ENCODE results near the gene COX7C. TPM values are rescaled to one million over a fixed set of nuclear protein-coding genes. Genes with fewer than 3 reads are reported as not detected.
"Not testable (repeated sequence)": the region's sequence is repeated elsewhere in the genome, so short reads cannot be mapped to it uniquely, and the experiment has no call there.

The COX7C gene, protein sequence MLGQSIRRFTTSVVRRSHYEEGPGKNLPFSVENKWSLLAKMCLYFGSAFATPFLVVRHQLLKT
- 442 and 495 TPM in 2 replicates for total RNA-seq (2014; rRNA removed; shearing (Covaris generic))
- polyA plus RNA-seq (2015; cell fraction: cytosol; rRNA removed): 776 and 854 TPM in 2 replicates
- 292 and 295 TPM in 2 replicates for polyA plus RNA-seq (2015; cell fraction: nucleus; rRNA removed)

DNA sequence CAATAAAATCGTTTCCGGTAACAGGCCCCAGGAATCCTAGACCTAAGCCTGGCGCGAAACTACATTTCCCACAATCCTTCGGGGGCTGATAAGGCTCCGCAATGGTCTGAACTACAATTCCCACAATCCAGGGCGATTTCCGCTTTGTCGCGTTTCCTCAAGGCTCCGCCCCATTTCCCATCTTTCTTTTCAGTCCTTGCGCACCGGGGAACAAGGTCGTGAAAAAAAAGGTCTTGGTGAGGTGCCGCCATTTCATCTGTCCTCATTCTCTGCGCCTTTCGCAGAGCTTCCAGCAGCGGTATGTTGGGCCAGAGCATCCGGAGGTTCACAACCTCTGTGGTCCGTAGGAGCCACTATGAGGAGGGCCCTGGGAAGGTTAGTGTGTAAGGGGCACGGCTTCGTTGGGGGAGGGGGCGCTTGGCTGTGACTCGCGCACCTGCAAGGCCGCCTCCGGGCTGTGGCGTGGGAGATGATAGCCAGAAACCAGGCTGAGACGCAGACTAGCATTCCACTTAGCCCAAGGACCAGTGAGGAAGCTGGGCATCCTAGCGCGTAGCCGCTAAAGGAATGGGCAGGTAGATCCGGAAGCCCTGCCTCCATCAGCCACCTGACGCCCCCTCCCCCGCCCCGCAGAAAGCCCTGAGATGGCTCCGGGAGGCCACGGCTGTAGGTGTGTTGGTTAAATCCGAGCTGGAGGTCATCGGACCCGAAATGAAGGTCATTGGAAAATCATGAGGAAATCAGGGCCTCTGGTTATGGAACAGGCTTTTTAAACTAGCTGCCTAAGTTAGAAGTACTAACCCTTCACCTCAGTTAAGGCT lies at the start of gene COX7C:
TSS of gene COX7C (plus strand) at position 186 of the 821 bp plus-strand sequence. CDS start at position 301, 115 bp downstream.
- DNase-seq (ENCODE audit: low read depth): peak; percentile 94

DNA sequence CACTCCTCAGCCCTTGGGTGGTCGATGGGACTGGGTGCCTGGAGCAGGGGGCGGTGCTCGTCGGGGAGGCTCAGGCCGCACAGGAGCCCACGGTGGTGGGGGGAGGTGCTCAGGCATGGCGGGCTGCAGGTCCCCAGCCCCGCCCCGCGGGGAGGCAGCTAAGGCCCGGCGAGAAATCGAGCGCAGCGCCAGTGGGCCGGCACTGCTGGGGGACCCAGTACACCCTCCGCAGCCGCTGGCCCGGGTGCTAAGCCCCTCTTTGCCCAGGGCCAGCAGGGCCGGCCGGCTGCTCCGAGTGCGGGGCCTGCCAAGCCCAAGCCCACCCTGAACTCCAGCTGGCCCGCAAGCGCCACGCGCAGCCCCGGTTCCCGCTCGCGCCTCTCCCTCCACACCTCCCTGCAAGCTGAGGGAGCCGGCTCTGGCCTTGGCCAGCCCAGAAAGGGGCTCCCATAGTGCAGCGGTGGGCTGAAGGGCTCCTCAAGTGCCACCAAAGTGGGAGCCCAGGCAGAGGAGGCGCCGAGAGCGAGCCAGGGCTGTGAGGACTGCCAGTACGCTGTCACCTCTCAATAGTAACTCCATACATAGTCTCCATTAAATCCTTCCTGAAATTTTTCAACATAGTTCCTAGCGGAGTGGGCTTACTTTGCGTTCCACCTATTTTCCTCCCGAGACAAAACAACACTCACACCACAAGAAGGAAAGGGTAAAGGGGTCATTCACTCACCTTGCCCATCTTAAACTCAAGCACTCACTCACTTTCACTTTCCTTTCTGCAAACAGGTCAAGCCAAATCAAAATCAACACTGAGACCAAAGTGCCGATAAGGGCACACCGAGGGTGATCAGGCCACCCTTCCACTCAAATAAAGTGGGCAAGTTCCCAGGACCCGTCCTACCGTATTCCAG lies 48.0 kb upstream of the COX7C start:
- not testable (repeated sequence) for DNase-seq (ENCODE audit: low read depth)

DNA sequence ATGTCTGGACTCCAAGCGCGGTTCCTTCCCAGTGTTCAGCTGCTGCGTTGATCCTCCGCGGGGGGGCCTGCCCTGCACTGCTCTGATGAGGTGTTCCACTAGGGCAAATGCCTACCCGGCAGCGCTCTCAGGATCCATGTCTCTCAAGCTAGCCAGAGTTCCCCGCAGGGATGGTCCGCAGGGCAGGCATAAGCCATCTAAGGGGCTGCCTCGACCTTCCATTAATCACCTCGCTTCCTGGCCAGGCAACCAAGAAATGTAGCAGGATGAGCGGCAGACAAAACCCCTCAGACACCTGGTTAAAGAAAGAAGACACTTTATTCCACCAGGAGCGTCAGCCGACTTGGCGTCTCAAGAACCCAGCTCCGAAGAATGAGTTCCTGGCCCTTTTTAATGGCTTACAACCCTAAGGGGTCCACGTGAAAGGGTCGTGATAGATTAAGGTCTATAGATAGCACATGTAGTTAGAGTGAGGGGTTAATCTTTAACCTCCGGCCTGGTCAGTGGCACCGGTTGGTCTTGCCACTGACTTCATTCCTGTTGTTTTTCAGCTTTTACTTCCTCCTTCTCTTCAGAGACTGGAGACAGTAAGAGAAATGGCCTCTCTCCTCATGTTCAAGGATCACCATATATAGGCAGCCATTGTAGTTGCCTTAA lies 47.2 kb upstream of the COX7C start:
- DNase-seq (ENCODE audit: low read depth): no peak

DNA sequence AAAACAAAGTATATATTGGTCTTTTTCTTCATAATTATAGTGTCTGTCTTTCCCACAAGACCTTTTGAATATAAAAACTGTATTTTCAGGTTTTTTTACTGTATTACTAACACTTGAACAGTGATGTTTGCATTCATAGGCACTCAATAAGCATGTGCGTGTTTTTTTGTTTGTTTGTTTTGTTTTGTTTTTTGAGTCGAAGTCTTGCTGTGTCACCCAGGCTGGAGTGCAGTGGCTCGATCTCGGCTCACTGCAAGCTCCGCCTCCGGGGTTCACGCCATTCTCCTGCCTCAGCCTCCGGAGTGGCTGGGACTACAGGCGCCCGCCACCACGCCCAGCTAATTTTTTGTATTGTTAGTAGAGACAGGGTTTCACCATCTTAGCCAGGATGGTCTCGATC lies 46.6 kb upstream of the COX7C start:
- DNase-seq (ENCODE audit: low read depth): not testable (repeated sequence)

DNA sequence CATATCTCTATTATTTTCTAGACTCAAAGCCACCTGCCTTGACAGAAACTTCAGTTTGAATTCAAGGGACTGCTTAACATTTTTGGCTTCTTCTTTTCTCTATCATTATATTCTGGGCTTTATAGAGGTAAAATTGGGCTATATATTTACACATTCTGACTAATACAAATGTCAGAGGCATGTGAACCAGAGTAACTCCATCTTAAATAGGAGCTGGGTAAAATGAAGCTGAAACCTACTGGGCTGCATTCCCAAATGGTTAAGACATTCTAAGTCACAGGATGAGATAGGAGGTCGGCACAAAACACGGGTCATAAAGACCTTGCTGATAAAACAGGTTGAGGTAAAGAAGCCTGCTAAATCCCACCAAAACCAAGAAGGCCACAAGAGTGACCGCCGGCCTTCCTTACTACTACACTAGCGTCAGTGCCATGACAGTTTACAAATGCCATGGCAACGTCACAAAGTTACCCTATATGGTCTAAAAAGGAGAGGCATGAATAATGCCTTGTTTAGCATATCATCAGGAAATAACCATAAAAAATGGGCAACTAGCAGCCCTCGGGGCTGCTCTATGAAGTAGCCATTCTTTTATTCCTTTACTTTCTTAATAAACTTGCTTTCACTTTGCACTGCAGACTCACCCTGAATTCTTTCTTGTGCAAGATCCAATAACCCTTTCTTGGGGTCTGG lies 44.8 kb upstream of the COX7C start:
- DNase-seq (ENCODE audit: low read depth): no peak

DNA sequence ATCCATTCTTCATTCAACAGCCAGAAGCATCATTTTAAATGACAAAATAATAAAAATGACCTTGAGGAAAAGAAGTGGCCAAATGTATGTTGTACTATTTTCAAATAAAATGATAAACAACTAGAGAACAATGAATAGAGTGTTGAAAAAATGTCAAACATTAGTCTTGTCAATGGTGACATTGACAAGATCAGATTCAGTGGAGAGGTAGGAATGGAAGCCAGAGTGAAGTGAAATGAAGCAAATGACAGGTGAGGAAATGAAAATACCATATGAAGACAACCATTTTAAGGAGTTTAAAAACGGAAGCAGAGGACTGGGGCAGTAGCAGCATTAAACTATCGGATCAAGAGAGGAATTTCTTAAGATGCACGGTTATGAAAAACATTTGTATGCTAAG lies 38.2 kb upstream of the COX7C start:
- no peak for DNase-seq (ENCODE audit: low read depth)

DNA sequence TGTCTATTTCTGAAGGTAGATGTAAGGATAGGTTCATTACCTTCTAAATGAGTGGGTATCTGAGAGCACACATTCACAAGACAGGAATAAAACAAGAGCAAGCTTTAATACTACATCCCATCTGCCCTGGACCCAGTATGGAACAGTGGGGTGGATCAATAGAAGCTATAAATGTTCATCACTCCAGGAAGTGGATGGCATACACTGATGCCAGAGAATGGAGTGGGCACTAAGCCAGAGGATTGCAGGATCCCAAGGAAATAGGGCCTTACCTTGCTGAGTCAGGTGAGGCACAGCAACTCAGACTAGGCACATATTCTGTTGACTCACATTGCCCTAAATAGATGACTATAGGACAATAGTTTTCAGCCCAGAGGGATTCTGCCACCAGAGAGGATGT lies 21.3 kb upstream of the COX7C start:
- no peak for DNase-seq (ENCODE audit: low read depth)

DNA sequence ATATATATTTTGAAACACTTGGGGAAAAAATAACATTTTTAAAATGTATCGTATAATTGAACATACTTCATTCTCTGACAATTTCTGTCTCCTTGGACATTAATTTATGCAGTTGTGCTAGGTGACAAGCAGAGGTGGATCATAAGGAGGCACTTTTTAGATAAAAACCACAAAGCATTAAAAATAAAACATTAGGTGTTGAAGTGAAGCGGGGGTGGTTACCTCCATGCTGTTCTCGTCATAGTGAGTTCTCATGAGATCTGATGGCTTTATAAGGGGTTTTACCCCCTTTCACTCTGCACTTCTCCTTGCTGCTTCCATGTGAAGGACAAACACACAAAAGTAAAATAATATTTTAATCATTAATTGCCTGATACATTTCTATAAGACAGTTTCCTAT lies 11.9 kb upstream of the COX7C start:
- no peak for DNase-seq (ENCODE audit: low read depth)

DNA sequence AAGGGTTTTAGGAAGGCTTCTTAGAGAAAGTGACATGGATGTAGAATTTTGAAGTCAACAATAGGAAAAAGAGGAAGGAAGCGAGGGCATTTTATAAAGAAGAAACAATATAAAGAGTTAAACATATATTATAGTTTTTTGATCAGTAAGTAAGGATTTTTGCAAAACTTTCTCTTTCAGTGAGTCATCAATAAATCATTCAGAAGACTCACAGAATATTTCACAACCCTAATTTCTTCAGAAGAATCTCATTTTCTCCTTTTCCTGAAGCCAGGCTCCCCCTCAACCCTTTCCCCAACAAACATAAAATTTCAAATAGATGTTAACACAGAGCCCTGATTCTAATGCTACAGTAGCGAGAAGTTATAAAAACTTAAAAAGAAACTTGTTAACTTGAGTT lies 4.3 kb upstream of the COX7C start:
- DNase-seq (ENCODE audit: low read depth): no peak

DNA sequence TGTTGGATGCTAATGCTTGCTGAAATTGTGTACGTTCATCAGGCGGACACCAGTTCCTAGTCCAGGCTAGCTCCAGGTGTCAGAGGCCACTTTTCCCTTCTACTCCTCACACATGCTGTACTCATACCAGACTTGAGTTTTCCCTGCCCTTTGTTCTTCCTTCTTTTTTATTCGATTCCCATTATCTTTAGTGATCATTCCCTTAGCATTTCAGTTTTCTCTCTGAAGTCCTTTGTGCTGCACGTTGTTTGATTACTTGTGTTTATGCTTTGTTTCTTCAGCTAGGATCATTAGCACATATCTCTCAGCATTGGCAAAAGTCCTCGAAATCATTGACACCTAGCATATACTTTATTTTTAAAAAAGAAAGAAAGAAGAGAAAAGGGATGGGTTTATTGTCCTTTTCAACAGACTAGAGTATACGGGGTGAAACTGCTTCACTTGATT lies 409 bp upstream of the COX7C start:
- DNase-seq (ENCODE audit: low read depth): no peak

DNA sequence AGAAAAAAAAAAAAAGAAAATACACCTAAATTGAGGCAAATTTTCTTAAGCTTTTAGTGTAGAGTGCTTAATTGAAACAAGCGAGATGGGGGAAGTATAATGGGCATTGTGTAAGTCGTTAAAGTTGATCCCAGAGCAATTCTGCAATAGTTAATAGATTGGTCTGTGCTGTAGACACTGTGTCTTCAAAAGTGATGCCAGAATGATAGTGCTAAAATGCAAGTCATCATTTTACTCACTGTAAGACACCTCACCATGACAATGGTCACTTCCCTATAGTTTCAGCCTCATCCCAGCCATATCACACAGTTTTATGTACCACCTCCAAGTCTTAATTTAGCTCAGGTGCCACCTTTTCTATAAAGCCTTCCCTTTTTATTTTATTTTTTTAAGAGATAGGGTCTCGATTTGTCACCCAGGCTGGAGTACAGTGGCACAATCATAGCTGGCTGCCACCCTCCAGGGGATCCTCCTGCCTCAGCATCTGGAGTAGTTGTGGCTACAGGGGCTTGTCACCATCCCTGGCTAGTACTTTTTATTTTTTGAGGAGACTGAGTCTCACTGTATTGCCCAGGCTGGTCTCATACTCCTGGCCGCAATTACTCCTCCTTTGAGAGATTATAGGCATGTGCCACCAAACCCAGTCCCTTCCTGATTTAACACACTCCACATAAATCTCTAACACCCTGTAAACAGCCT lies 6.2 kb downstream of the COX7C start:
- DNase-seq (ENCODE audit: low read depth): no peak

DNA sequence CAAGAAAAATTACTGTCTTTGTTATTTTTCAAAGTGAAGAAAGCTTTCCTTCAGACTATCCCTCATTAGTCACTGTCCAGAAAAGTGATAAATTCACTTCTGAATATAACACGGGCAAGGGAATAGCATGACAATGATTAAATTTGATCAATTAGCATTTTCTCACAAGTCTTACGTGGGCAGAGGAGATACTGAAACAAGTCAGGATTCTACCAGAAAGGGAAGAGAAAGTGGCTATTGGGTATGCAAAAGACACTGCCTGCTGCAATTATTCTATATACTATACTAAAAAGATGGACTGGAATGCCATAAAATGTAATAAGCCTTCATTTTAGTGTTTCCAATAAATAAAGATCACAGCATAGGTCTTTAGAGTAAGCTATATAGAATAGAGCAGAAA lies 7.4 kb downstream of the COX7C start:
- DNase-seq (ENCODE audit: low read depth): no peak

DNA sequence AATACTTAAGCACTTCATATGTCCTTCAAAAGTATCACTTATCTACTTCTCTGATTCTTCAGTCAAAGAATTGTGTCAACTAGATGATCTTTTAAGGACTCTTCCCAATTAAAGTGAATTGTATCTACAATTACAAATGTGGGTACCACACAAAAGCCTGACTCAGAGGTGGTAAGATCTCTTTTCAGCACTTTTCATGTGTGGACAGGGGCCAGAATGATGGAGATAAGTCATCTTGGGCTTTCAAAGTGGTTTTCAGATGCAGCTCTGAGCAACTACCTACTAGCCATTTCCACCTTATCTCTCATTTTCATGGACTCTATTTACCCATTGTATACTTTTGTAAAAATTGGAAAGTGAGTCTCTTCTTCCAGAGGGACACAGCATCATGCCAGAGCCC lies 8.4 kb downstream of the COX7C start:
- no peak for DNase-seq (ENCODE audit: low read depth)

DNA sequence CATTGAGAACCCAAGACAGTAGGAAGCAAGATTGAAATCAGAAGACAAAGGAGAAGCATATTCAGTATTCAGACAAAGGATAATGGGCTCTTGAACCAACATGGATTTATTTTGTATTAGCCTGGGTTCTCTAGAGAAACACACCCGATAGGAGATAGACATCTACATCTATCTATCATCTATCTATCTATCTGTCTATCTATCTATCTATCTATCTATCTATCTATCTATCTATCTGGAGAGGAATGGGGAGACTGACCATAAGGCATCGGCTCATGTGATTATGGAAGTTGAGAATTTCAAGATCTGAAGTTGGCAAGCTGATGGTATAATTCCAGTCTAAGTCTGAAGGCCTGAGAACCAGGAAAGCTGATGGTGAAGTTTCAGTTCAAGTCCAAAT lies 13.4 kb downstream of the COX7C start:
- DNase-seq (ENCODE audit: low read depth): no peak

DNA sequence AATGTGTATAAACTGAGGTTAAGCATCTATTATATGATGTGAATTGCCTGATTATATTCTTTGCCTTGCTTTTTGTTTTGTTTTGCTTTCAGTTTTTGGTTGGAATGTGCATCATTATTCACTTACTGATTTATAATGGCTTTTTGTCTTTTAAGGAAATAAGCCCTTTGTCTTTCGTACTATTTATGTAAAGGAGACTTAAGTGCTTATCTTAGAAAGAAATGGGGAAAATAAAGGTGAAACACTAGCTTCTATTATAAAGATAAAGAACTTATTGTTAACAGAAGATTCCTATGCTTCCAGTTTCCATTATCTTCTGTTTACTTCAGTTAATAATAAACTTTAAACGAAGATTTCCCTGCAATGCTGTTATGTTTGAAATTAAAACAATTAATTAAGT lies 23.3 kb downstream of the COX7C start:
- DNase-seq (ENCODE audit: low read depth): no peak

DNA sequence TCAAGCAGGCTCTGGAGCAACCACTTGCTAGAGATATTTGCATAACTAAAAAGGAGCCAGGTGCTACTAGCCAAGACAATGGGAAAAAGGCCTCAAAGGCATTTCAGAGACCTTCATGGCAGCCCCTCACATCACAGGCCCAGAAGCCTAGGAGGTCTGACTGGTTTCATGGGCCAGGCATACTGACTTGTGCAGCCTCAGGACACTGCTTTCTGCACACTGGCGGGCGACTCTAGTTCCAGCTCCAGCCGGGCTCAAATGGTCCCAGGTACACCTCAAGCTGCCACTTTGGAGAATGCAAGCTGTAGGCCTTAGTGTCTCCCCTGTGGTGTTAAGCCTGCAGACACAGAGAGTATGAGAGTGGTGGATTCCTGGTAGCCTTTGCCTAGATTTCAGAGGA lies 27.1 kb downstream of the COX7C start:
- no peak for DNase-seq (ENCODE audit: low read depth)

DNA sequence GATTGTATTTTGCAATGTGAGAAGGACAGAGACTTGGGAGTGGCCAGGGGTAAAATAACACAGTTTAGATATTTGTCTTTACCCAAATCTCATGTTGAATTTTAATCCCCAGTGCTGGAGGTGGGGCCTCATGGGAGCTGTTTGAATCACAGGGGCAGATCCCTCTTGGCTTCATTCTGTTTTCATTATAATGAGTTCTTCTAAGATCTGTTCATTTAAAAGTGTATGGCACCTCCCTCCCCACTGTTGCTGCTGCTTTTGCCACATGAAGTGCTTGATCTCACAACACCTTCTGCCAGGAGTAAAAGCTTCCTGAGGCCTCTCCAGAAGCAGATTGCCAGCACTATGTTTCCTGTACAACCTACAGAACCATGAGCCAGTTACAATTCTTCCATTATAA lies 28.1 kb downstream of the COX7C start:
- no peak for DNase-seq (ENCODE audit: low read depth)

DNA sequence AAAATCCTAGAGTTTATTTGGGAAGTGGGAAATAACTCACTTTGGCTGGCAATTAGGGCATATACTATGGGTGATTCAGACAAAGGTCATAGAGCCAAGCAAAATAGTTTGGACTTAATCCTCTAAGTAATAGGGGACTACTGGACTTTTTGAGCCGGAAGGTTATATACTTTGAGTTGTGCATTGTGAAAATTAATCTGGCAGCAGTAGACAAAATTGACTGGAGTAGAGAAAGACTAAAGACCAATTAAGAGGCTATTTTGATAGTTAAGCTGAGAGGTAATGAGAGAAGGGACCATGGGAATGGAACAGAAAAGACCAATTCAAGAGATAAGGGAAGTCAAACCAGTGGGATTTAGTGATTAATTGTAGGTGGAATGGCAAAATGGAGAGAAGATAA lies 28.9 kb downstream of the COX7C start:
- no peak for DNase-seq (ENCODE audit: low read depth)

DNA sequence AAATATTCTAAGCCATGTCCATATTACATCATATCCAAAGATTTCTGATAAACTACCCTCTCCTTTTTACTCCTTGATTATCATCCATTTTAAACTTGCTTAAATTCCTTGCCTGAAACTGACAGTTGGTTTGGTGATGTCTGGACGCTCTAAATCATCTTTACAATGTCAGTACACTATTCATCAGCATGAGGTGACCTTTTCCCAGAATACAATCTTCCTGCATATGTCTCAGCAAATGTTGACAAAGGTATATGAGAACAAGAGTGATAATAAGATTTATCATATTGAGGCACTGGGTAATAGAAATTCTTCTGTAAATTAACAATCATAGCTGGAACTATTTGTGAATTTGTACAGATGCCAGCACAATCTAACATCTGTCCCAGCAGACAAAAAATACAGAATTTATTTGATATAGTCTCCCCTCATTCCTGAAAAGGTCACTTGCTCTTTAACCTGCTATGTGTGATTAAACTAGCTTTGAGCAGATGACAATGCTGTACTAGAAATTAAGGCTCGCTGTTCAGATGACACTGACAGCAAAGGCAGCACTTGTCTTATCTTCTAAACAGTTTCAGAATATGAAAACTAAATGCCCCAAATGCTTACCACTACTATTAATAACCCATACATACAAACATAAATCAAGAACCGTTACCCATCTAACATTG lies 32.2 kb downstream of the COX7C start:
- DNase-seq (ENCODE audit: low read depth): no peak

DNA sequence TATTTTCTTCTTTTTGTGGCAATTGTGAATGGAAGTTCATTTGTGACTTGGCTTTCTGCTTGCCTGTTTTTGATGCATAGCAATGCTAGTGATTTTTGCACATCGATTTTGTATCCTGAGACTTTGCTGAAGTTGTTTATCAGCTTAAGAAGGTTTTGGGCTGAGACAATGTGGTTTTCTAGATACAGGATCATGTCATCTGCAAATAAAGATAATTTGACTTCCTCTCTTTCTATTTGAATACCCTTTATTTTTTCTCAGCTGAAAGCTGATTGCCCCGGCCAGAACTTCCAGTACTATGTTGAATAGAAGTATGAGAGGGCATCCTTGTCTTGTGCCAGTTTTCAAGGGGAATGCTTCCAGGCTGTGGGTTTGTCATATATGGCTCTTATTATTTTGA lies 43.0 kb downstream of the COX7C start:
- DNase-seq (ENCODE audit: low read depth): not testable (repeated sequence)
